LoVo (cell line): ENCODE results near the gene BBIP1.
A peak's percentile ranks its signal among the peaks of the same experiment; 100 is the strongest.

ENCODE experiments used
- DNase-seq: peaks from one replicate; pipeline ENCODE4 v3.0.0-alpha.2; 2016; ENCODE audit warnings: low spot score

Gene BBIP1

GRCh38 chr10:110918643-110919348 is at the start of gene BBIP1:
Gene BBIP1, minus strand, starts transcription at chr10:110919180. Its CDS starts 1,023 bp downstream, at chr10:110918157.
- peak; percentile 99 for DNase-seq

- no peak for DNase-seq
Measured at GRCh38 chr10:110967645-110968044, 48.7 kb upstream of the BBIP1 start.

- no peak for DNase-seq
Measured at GRCh38 chr10:110967009-110967630, 48.1 kb upstream of the BBIP1 start.

- no peak for DNase-seq
Measured at GRCh38 chr10:110966146-110966545, 47.2 kb upstream of the BBIP1 start.

GRCh38 chr10:110965216-110965615 is 46.2 kb upstream of the BBIP1 start:
- no peak for DNase-seq

GRCh38 chr10:110964681-110965080 is 45.7 kb upstream of the BBIP1 start:
- no peak for DNase-seq

GRCh38 chr10:110963162-110963561 is 44.2 kb upstream of the BBIP1 start:
- DNase-seq = no peak

- no peak for DNase-seq
Measured at GRCh38 chr10:110962443-110962842, 43.5 kb upstream of the BBIP1 start.

- DNase-seq = no peak
Measured at GRCh38 chr10:110960333-110960712, 41.3 kb upstream of the BBIP1 start.

- no peak for DNase-seq
Measured at GRCh38 chr10:110959379-110960332, 40.7 kb upstream of the BBIP1 start.

- DNase-seq = no peak
Measured at GRCh38 chr10:110957606-110958005, 38.6 kb upstream of the BBIP1 start.

GRCh38 chr10:110951381-110951780 is 32.4 kb upstream of the BBIP1 start:
- DNase-seq = no peak

- no peak for DNase-seq
Measured at GRCh38 chr10:110947061-110947595, 28.1 kb upstream of the BBIP1 start.

- DNase-seq = no peak
Measured at GRCh38 chr10:110946496-110946895, 27.5 kb upstream of the BBIP1 start.

GRCh38 chr10:110944792-110945396 is 25.9 kb upstream of the BBIP1 start:
- DNase-seq = no peak

GRCh38 chr10:110939419-110939818 is 20.4 kb upstream of the BBIP1 start:
- no peak for DNase-seq

GRCh38 chr10:110936757-110937156 is 17.8 kb upstream of the BBIP1 start:
- DNase-seq = no peak

GRCh38 chr10:110932505-110933180 is 13.7 kb upstream of the BBIP1 start:
- DNase-seq = peak; percentile 37

GRCh38 chr10:110931769-110932381 is 12.9 kb upstream of the BBIP1 start:
- no peak for DNase-seq

- no peak for DNase-seq
Measured at GRCh38 chr10:110927461-110927860, 8.5 kb upstream of the BBIP1 start.
